Measurements from ENCODE around the gene TENM3.

DNA sequence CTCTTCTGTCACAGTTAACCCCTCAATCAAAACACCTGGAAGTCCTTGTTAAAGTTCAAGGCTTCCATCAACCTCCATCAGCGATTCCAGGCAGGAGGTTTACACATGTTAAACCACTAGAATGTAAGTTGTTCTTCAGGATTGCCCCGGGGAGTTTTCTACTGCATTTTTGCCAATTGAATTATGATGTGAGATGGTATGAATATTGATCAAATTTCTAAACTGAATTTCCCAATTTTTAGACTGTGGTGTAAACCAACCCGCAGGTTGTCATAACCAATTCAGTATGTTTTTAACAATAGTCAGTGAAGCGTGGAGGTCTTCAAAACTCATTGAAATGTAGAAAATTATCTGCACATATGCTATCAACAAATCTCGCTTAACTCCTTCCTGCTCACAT lies 21.2 kb upstream of the TENM3 start:
- TF ChIP-seq, protein P1, sequence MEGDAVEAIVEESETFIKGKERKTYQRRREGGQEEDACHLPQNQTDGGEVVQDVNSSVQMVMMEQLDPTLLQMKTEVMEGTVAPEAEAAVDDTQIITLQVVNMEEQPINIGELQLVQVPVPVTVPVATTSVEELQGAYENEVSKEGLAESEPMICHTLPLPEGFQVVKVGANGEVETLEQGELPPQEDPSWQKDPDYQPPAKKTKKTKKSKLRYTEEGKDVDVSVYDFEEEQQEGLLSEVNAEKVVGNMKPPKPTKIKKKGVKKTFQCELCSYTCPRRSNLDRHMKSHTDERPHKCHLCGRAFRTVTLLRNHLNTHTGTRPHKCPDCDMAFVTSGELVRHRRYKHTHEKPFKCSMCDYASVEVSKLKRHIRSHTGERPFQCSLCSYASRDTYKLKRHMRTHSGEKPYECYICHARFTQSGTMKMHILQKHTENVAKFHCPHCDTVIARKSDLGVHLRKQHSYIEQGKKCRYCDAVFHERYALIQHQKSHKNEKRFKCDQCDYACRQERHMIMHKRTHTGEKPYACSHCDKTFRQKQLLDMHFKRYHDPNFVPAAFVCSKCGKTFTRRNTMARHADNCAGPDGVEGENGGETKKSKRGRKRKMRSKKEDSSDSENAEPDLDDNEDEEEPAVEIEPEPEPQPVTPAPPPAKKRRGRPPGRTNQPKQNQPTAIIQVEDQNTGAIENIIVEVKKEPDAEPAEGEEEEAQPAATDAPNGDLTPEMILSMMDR (IDR thresholded peaks at IDR 0.05; ENCODE audit: insufficient read depth, low read length, poor library complexity, severe bottlenecking) = no peak
- TF ChIP-seq EZH2phosphoT487 (conservative IDR thresholded peaks at IDR 0.05; ENCODE audit: low read length) = no peak
